Smooth muscle cell (in vitro differentiated cells): ENCODE measurements around the gene PNRC2. TPM values are rescaled to one million over a fixed set of nuclear protein-coding genes. Genes with fewer than 3 reads are reported as not detected.
A peak's percentile ranks its signal among the peaks of the same experiment; 100 is the strongest.

ENCODE experiments used
- DNase-seq: peaks from one replicate; lab custom pipeline; 2025; ENCODE audit not compliant: unreplicated experiment; lab: John Stamatoyannopoulos, UW
- H2AFZ ChIP-seq: fragments of 200-600 bp; sonication (generic); 2 replicates; pipeline ENCODE4 v1.6.0; 2016; ENCODE audit warnings: antibody characterized with exemption, low read depth, mild to moderate bottlenecking
- H3F3A ChIP-seq: fragments of 200-600 bp; sonication (generic); 2 replicates; pipeline ENCODE4 v1.6.0; 2017; ENCODE audit warnings: antibody characterized with exemption, low read depth
- H3K27ac ChIP-seq: fragments of 200-600 bp; sonication (generic); 2 replicates; pipeline ENCODE4 v1.5.1; 2016; ENCODE audit warnings: low read depth, mild to moderate bottlenecking
- H3K27me3 ChIP-seq: fragments of 200-600 bp; sonication (generic); 2 replicates; pipeline ENCODE4 v1.6.1; 2016; ENCODE audit warnings: low read depth, mild to moderate bottlenecking
- H3K36me3 ChIP-seq: fragments of 200-600 bp; sonication (generic); 2 replicates; pipeline ENCODE4 v1.5.1; 2016; ENCODE audit warnings: low read depth
- H3K4me1 ChIP-seq: fragments of 200-600 bp; sonication (generic); 2 replicates; pipeline ENCODE4 v1.5.1; 2016; ENCODE audit warnings: low read depth
- H3K4me2 ChIP-seq: fragments of 200-600 bp; sonication (generic); 2 replicates; pipeline ENCODE4 v1.6.0; 2016; ENCODE audit warnings: mild to moderate bottlenecking
- H3K4me3 ChIP-seq: fragments of 200-600 bp; sonication (generic); 2 replicates; pipeline ENCODE4 v1.5.1; 2016; ENCODE audit warnings: mild to moderate bottlenecking
- H3K79me2 ChIP-seq: fragments of 200-600 bp; sonication (generic); 2 replicates; pipeline ENCODE4 v1.6.0; 2016; ENCODE audit warnings: low read depth, mild to moderate bottlenecking
- H3K9ac ChIP-seq: fragments of 200-600 bp; sonication (generic); 2 replicates; pipeline ENCODE4 v1.6.0; 2016; ENCODE audit warnings: low read depth
- H3K9me3 ChIP-seq: fragments of 200-600 bp; sonication (generic); replicated peaks from 2 replicates; pipeline ENCODE4 v1.5.1; 2016; ENCODE audit warnings: low read depth
- H4K20me1 ChIP-seq: fragments of 200-600 bp; sonication (generic); 2 replicates; pipeline ENCODE4 v1.6.0; 2016; ENCODE audit warnings: low read depth
- CTCF ChIP-seq: fragments of 200-600 bp; sonication (generic); IDR thresholded peaks from 2 replicates; pipeline ENCODE4 v1.5.1; 2017; ENCODE audit warnings: borderline replicate concordance, mild to moderate bottlenecking, antibody characterized with exemption; ENCODE audit not compliant: insufficient read depth, poor library complexity, severe bottlenecking
- WGBS: methylation state at CpG from one replicate; pipeline ENCODE4 v1.1.7; 2016; ENCODE audit warnings: low lambda C conversion rate; 5-methylcytosine and 5-hydroxymethylcytosine counted together
- polyA plus RNA-seq: library from polyadenylated mRNA; unstranded; fragments of >200 nt; fragmentation: Nextera tagmentation; extraction: Ambion mirVana; gene quantifications from 2 replicates; pipeline ENCODE4 v1.2.1, GENCODE V29; 2016
- total RNA-seq: library from RNA; depleted of rRNA; stranded (reverse); fragments of >200 nt; gene quantifications from 2 replicates; pipeline ENCODE4 v1.2.3, GENCODE V29; 2014

PNRC2 gene
- total RNA-seq (77.8 and 98.5 TPM in 2 replicates), polyA plus RNA-seq (53.3 and 55.8 TPM in 2 replicates)

- peaks cover 26% of the 10 kb centered on the region for H3F3A ChIP-seq
- peaks cover 23% of the 10 kb centered on the region for H3K79me2 ChIP-seq
- H3K4me2 ChIP-seq: peak within 1 kb of the TSS; percentile 88
- peak within 1 kb of the TSS; percentile 97 for H3K27ac ChIP-seq
- H3K36me3 ChIP-seq: no peaks in the 10 kb centered on the region
- no peaks in the 10 kb centered on the region for H3K9me3 ChIP-seq
- under 1% methylated on average over 84 of the region's 84 CpGs for WGBS
- DNase-seq: peak; percentile 91
- H3K4me3 ChIP-seq: peak within 1 kb of the TSS; percentile 86
- H3K27me3 ChIP-seq: no peaks in the 10 kb centered on the region
- H2AFZ ChIP-seq: peak within 1 kb of the TSS; percentile 14
- H4K20me1 ChIP-seq: peaks cover 38% of the 10 kb centered on the region
- no peaks in the 10 kb centered on the region for H3K4me1 ChIP-seq
- H3K9ac ChIP-seq: peak within 1 kb of the TSS; percentile 98
- no peak for TF ChIP-seq CTCF
Observed at GRCh38 chr1:23959461-23960290, at the start of gene PNRC2. Gene PNRC2, plus strand, starts transcription at chr1:23959828. Its CDS starts 1,630 bp downstream, at chr1:23961458.

GRCh38 chr1:23910144-23910543 lies 49.5 kb upstream of the PNRC2 start:
- no peak overlapping the region for H2AFZ ChIP-seq
- no peaks in the 10 kb centered on the region for H3K79me2 ChIP-seq
- H3K4me1 ChIP-seq: no peaks in the 10 kb centered on the region
- no peaks in the 10 kb centered on the region for H3K9me3 ChIP-seq
- peaks cover 8% of the 10 kb centered on the region for H3K27me3 ChIP-seq
- no peak for DNase-seq
- no peak overlapping the region for H3K4me2 ChIP-seq
- H3K27ac ChIP-seq: no peak overlapping the region
- TF ChIP-seq CTCF: no peak
- no peaks in the 10 kb centered on the region for H3F3A ChIP-seq
- 93% methylated on average over 8 of the region's 8 CpGs for WGBS
- no peak overlapping the region for H3K9ac ChIP-seq
- H3K36me3 ChIP-seq: no peaks in the 10 kb centered on the region
- H4K20me1 ChIP-seq: no peaks in the 10 kb centered on the region
- H3K4me3 ChIP-seq: no peak overlapping the region

GRCh38 chr1:23910553-23911246 lies 48.9 kb upstream of the PNRC2 start:
- no peak for DNase-seq
- H3K4me1 ChIP-seq: no peaks in the 10 kb centered on the region

More at GRCh38 chr1:23910553-23911246, 48.9 kb upstream of the PNRC2 start:
- Histone ChIP-seq H3K4me3 (no peak overlapping the region), H3K27ac (no peak overlapping the region), H4K20me1 (no peaks in the 10 kb centered on the region), H3K79me2 (no peaks in the 10 kb centered on the region), H3K36me3 (no peaks in the 10 kb centered on the region), H3F3A (no peaks in the 10 kb centered on the region), H3K9me3 (no peaks in the 10 kb centered on the region), H3K4me2 (no peak overlapping the region), H3K27me3 (peaks cover 5% of the 10 kb centered on the region), H3K9ac (no peak overlapping the region), H2AFZ (no peak overlapping the region)
- no peak for TF ChIP-seq CTCF
- 86% methylated on average over 11 of the region's 11 CpGs for WGBS
